SU-DHL-6 (cell line): ENCODE results near the gene AKIRIN2.

Source experiments
- H2AFZ ChIP-seq: fragments of 200-600 bp; sonication (generic); 2 replicates; pipeline ENCODE4 v1.6.1; 2014; ENCODE audit warnings: low read depth, mild to moderate bottlenecking, moderate library complexity, mixed read lengths, antibody characterized with exemption, low read length; ENCODE audit not compliant: severe bottlenecking
- H3F3A ChIP-seq: fragments of 200-600 bp; shearing (Covaris generic); 2 replicates; pipeline ENCODE4 v1.6.0; 2016; ENCODE audit warnings: antibody characterized with exemption, mild to moderate bottlenecking; ENCODE audit not compliant: insufficient read depth
- H3K27ac ChIP-seq: fragments of 200-600 bp; sonication (generic); 2 replicates; pipeline ENCODE4 v1.5.1; 2016; ENCODE audit warnings: low read depth, mild to moderate bottlenecking, low read length, moderate library complexity, mixed read lengths
- H3K27me3 ChIP-seq: fragments of 200-600 bp; sonication (generic), shearing (Covaris generic); 2 replicates; pipeline ENCODE4 v1.6.0; 2014; ENCODE audit warnings: mild to moderate bottlenecking, low read length
- H3K36me3 ChIP-seq: fragments of 200-600 bp; sonication (generic); 2 replicates; pipeline ENCODE4 v1.6.1; 2014; ENCODE audit warnings: mild to moderate bottlenecking, low read length, mixed read lengths
- H3K4me2 ChIP-seq: fragments of 300-600, 200-600 bp; shearing (Covaris generic), sonication (generic); 2 replicates; pipeline ENCODE4 v1.6.0; 2014; ENCODE audit warnings: low read length, low read depth, mild to moderate bottlenecking; ENCODE audit not compliant: poor library complexity, severe bottlenecking
- H3K4me3 ChIP-seq: fragments of 200-600 bp; sonication (generic); 2 replicates; pipeline ENCODE4 v1.5.1; 2014; ENCODE audit warnings: antibody characterized with exemption, low read length, mild to moderate bottlenecking, mixed read lengths; ENCODE audit not compliant: insufficient read depth, poor library complexity, severe bottlenecking
- H3K79me2 ChIP-seq: fragments of 200-600 bp; sonication (generic); 2 replicates; pipeline ENCODE4 v1.6.1; 2014; ENCODE audit warnings: mild to moderate bottlenecking, low read length, moderate library complexity; ENCODE audit not compliant: insufficient read depth
- H3K9ac ChIP-seq: fragments of 200-600 bp; sonication (generic); 2 replicates; pipeline ENCODE4 v1.7.0; 2014; ENCODE audit warnings: mild to moderate bottlenecking, low read length
- H3K9me2 ChIP-seq: fragments of 200-600 bp; sonication (generic); replicated peaks from 2 replicates; pipeline ENCODE4 v1.6.1; 2014; ENCODE audit warnings: low read length; ENCODE audit not compliant: insufficient read depth
- H3K9me3 ChIP-seq: fragments of 200-600 bp; sonication (generic); 2 replicates; pipeline ENCODE4 v1.6.1; 2014; ENCODE audit warnings: low read length, mixed read lengths; ENCODE audit not compliant: insufficient read depth
- H4K20me1 ChIP-seq: fragments of 200-600 bp; sonication (generic); 2 replicates; pipeline ENCODE4 v1.6.1; 2014; ENCODE audit warnings: low read depth, mild to moderate bottlenecking, antibody characterized with exemption, low read length, moderate library complexity, mixed read lengths
- EZH2phosphoT487 ChIP-seq: fragments of 200-600 bp; sonication (generic), shearing (Covaris generic); conservative IDR thresholded peaks from 2 replicates; pipeline ENCODE4 v1.6.1; 2018; ENCODE audit warnings: mild to moderate bottlenecking, antibody characterized with exemption, low read length, moderate library complexity, mixed read lengths
- TF ChIP-seq, protein P1 (sequence below): fragments of 200-600 bp; sonication (generic); IDR thresholded peaks from one replicate; pipeline ENCODE4 v1.5.1; 2017; ENCODE audit warnings: antibody characterized with exemption, mild to moderate bottlenecking, low read length, moderate library complexity; ENCODE audit not compliant: insufficient read depth, poor library complexity, severe bottlenecking

The AKIRIN2 gene

DNA sequence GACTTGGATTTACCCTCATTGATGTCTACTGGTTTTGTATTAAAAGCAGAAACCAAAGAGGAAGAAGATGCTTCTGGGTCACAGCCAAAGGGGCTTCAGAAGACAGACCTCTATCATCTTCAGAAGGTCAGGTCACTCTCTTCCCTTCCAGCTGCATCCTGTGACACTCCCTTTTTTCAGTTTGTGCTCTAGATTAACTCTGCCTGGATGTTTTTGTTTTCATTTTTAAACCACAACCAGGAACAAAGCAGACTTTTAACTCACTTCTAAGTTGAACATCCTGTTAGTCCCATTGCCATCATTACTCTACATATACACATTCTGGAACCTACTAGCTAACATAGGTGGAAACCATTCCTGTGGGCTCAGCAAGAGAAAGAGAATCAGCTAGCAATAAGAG, 45.2 kb downstream of the AKIRIN2 start:
- H3K9me3 ChIP-seq = no peaks in the 10 kb centered on the region
- no peak overlapping the region for H3K4me2 ChIP-seq
- no peaks in the 10 kb centered on the region for H4K20me1 ChIP-seq
- no peaks in the 10 kb centered on the region for H3K36me3 ChIP-seq
- H3K27ac ChIP-seq = no peak overlapping the region
- H3K9me2 ChIP-seq = no peaks in the 10 kb centered on the region
- H3K4me3 ChIP-seq = no peak overlapping the region
- H3K9ac ChIP-seq = no peak overlapping the region
- TF ChIP-seq EZH2phosphoT487 = no peak
- TF ChIP-seq, protein P1, sequence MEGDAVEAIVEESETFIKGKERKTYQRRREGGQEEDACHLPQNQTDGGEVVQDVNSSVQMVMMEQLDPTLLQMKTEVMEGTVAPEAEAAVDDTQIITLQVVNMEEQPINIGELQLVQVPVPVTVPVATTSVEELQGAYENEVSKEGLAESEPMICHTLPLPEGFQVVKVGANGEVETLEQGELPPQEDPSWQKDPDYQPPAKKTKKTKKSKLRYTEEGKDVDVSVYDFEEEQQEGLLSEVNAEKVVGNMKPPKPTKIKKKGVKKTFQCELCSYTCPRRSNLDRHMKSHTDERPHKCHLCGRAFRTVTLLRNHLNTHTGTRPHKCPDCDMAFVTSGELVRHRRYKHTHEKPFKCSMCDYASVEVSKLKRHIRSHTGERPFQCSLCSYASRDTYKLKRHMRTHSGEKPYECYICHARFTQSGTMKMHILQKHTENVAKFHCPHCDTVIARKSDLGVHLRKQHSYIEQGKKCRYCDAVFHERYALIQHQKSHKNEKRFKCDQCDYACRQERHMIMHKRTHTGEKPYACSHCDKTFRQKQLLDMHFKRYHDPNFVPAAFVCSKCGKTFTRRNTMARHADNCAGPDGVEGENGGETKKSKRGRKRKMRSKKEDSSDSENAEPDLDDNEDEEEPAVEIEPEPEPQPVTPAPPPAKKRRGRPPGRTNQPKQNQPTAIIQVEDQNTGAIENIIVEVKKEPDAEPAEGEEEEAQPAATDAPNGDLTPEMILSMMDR = no peak
- H3K79me2 ChIP-seq = no peaks in the 10 kb centered on the region
- no peaks in the 10 kb centered on the region for H3K27me3 ChIP-seq
- 0 out of 2 replicates have a peak, but pooled peaks cover 4% of the 10 kb centered on the region for H3F3A ChIP-seq
- no peak overlapping the region for H2AFZ ChIP-seq

DNA sequence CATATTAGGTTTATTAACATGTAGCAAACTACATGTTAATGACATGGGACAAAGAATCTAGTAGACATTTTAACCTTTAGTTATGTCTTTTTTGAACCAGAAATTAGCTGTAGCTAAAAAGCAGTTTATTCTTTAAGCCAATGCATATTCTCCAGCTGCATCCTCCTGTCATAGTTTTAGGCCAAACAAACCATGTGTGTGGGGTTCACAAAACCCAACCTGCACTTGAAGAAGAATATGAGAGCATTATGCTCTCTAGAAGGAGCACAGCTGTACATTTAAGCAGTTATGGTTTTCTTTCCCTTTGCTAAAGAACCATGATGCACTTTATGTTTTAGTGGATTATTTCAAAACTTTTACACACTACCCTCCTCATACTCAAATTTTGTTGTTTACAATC, 46.2 kb downstream of the AKIRIN2 start:
- Histone ChIP-seq H2AFZ (no peak overlapping the region), H3K9me2 (no peaks in the 10 kb centered on the region), H3K9ac (no peak overlapping the region), H3K4me2 (no peak overlapping the region), H3K9me3 (no peaks in the 10 kb centered on the region), H3K79me2 (no peaks in the 10 kb centered on the region), H3K36me3 (no peaks in the 10 kb centered on the region), H3K4me3 (no peak overlapping the region), H3K27me3 (no peaks in the 10 kb centered on the region), H3F3A (0 out of 2 replicates have a peak, but pooled peaks cover 4% of the 10 kb centered on the region), H4K20me1 (no peaks in the 10 kb centered on the region), H3K27ac (no peak overlapping the region)
- TF ChIP-seq, protein P1 = no peak
- no peak for TF ChIP-seq EZH2phosphoT487

DNA sequence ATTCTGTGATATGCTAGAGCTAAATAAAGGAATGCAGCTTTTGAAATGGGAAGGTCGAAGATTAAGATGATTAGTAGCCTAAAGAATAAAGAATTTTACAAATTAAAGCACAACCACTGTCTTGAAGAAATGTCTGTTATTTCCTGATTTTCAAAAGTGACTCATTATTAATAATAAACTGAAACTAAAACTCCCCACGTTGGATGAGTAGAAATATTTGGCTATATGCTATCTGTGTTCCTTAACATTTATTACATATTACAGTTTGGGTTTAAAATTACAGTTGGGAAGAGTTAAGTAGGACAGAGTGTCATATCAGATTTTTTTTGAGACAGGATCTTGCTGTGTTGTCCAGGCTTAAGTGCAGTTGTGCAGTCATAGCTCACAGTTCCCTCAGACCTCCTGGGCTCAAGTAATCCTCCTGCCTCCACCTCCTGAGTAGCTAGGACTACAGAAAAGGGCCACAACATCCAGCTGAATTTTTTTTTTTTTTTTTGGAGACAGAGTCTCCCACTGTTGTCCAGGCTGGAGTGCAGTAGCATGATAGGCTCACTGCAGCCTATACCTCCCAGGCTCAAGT, 47.1 kb downstream of the AKIRIN2 start:
- no peaks in the 10 kb centered on the region for H4K20me1 ChIP-seq
- TF ChIP-seq EZH2phosphoT487 = no peak
- TF ChIP-seq, protein P1 = no peak
- H3K36me3 ChIP-seq = no peaks in the 10 kb centered on the region
- H3F3A ChIP-seq = 0 out of 2 replicates have a peak, but pooled peaks cover 4% of the 10 kb centered on the region
- H3K4me3 ChIP-seq = no peak overlapping the region
- H3K4me2 ChIP-seq = no peak overlapping the region
- no peak overlapping the region for H3K27ac ChIP-seq
- no peaks in the 10 kb centered on the region for H3K9me2 ChIP-seq
- no peak overlapping the region for H2AFZ ChIP-seq
- H3K9me3 ChIP-seq = no peaks in the 10 kb centered on the region
- H3K27me3 ChIP-seq = no peaks in the 10 kb centered on the region
- no peaks in the 10 kb centered on the region for H3K79me2 ChIP-seq
- H3K9ac ChIP-seq = no peak overlapping the region
